Body of pancreas (tissue), 4 donors: ENCODE results near the gene PSAPL1. TPM values are rescaled to one million over a fixed set of nuclear protein-coding genes. Genes with fewer than 3 reads are reported as not detected.

Source experiments
- ATAC-seq: fragments of 150-250 bp; one replicate; pipeline ENCODE4 v1.9.1; 2016
- DNase-seq, 4 donors: peaks; one replicate each; pipeline ENCODE4 v3.0.0-alpha.2; 2019
- H3K27ac ChIP-seq, 4 donors: fragments of 200-600 bp; sonication (generic); 1 replicate in 3 of 4; 2 replicates in 1 of 4; pipeline versions ENCODE4 v1.5.1 to v1.6.1; 2016 to 2019; ENCODE audit warnings: mild to moderate bottlenecking in 1 of 4, mixed read lengths in 1 of 4, moderate library complexity in 1 of 4
- H3K27me3 ChIP-seq, 2 donors: fragments of 200-600 bp; sonication (generic); one replicate each; pipeline ENCODE4 v1.6.0; 2016; ENCODE audit warnings: mild to moderate bottlenecking in 1 of 2
- H3K36me3 ChIP-seq, 2 donors: fragments of 200-600 bp; sonication (generic); replicated peaks in 1 of 2; 2 replicates each; pipeline ENCODE4 v1.5.1; 2016; ENCODE audit warnings: low read depth in 2 of 2; ENCODE audit not compliant: insufficient read depth in 1 of 2
- H3K4me1 ChIP-seq: fragments of 200-600 bp; sonication (generic); one replicate; pipeline ENCODE4 v1.6.0; 2016
- H3K4me3 ChIP-seq, 2 donors: fragments of 200-600 bp; sonication (generic); 1 replicate in 1 of 2; 2 replicates in 1 of 2; pipeline ENCODE4 v1.5.1; 2016 to 2019
- H3K9me3 ChIP-seq, 3 donors: fragments of 200-600 bp; sonication (generic); 1 replicate in 2 of 3; 2 replicates in 1 of 3; pipeline ENCODE4 v1.5.1; 2016
- POLR2A ChIP-seq, 3 donors: fragments of 450-650 bp; IDR thresholded peaks; one replicate each; pipeline ENCODE4 v1.6.1; 2016; ENCODE audit warnings: antibody characterized with exemption in 3 of 3, mild to moderate bottlenecking in 2 of 3
- WGBS, 2 donors: methylation state at CpG; one replicate each; pipeline ENCODE4 v1.1.5; 2017; 5-methylcytosine and 5-hydroxymethylcytosine counted together
- intact Hi-C: fragments of 100-400 bp; cut with DNase I; formaldehyde crosslinking; loops from one replicate; pipeline ENCODE4 v1.15.1; 2023
- total RNA-seq, 2 donors: library from RNA; depleted of rRNA; stranded (reverse); fragments of >200 nt; gene quantifications; one replicate each; pipeline ENCODE4 v1.1.0, GENCODE V29; 2016
- TF ChIP-seq, protein P1 (sequence below), 7 experiments: fragments of 450-650 bp in 4 of 7; fragments of 200-600 bp in 3 of 7; sonication (generic) in 3 of 7; IDR thresholded peaks; one replicate each; pipeline ENCODE4 v1.5.1; 2016 to 2019; ENCODE audit warnings: antibody characterized with exemption in 7 of 7

Gene PSAPL1
- total RNA-seq, 2 donors from 2014 or later = 0.52 TPM; not detected in 1

DNA sequence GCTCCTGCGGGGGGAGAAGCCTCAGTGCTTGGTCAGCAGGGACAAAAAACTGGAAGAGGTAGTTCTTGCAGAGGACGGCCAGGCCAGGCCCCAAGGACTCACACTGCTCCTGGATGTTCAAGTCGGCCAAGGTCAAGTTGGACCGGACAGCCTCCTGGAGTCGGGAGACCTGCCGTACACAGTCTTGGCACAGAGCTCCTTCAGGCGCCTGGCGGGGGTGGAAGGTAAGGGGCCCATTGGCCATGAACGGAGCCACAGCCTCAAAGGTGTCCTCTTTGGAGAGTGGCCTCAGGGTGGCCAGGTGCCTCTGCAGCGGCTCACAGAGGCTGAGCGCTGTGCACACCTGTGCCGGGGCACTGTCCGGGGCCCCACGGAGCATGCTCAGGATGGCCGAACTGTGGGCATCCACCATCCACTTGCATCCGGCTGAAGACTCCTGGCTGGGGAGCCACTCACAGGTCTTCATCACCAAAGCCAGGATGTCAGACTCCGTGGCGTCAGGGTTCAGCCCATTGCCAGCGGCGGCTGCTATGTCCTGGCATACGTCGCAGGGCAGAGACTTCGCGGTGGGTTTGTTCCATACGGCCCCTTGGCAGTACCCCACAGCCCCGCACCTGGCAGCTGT lies 477 bp downstream of the PSAPL1 start:
- H3K4me1 ChIP-seq = no peaks in the 10 kb centered on the region

DNA sequence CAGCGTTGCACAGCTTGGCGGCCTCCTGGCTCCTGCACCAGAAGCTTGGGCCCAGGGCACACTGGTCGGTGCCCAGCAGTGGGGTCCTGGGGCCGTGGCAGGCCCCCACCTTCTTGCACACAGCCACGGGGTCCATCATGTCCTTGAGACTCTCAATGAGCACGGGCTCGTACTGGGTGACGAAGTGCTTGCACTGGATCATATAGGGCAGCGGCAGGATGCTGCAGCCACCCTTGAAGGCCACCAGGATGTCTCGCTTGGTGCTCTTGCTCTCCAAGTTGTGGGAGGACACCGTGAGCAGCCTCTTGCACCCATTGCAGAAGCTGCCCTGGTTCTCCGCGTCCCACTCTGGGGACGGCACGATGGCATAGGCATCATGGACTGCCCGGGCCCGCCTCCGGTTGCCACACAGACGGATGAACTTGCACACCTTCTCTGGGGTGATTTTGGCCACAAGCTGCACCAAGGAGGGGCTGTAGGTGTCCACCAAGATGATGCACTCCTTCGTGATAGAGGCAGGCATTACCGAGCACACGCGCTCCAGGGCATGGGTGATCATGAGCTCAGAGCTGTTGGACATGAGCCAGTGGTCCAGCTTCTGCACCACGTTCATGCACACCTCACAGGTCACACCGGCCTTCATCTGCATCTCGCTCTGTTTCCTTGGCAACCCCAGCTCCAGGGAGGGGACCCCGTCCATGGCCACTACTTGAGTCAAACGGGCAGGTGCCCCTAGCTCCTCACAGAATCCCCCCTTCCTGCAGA lies 1.2 kb downstream of the PSAPL1 start:
- DNase-seq (no peak), ATAC-seq (no peak)
- Histone ChIP-seq H3K27ac (no peak overlapping the region), H3K9me3 (no peaks in the 10 kb centered on the region), H3K4me1 (no peaks in the 10 kb centered on the region), H3K27me3 (no peaks in the 10 kb centered on the region), H3K36me3 (no peaks in the 10 kb centered on the region), H3K4me3 (no peak overlapping the region)
- intact Hi-C loops = no loop called here
- TF ChIP-seq, protein P1, sequence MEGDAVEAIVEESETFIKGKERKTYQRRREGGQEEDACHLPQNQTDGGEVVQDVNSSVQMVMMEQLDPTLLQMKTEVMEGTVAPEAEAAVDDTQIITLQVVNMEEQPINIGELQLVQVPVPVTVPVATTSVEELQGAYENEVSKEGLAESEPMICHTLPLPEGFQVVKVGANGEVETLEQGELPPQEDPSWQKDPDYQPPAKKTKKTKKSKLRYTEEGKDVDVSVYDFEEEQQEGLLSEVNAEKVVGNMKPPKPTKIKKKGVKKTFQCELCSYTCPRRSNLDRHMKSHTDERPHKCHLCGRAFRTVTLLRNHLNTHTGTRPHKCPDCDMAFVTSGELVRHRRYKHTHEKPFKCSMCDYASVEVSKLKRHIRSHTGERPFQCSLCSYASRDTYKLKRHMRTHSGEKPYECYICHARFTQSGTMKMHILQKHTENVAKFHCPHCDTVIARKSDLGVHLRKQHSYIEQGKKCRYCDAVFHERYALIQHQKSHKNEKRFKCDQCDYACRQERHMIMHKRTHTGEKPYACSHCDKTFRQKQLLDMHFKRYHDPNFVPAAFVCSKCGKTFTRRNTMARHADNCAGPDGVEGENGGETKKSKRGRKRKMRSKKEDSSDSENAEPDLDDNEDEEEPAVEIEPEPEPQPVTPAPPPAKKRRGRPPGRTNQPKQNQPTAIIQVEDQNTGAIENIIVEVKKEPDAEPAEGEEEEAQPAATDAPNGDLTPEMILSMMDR (IDR thresholded peaks at IDR 0.05) = no peak
- TF ChIP-seq POLR2A (IDR thresholded peaks at IDR 0.05) = no peak
- 66 to 68% methylated on average over 4 to 24 of the region's 28 CpGs for WGBS, 2 donors

More for the DNA sequence above, 477 bp downstream of the PSAPL1 start:
- H3K27me3 ChIP-seq = no peaks in the 10 kb centered on the region
- DNase-seq = no peak
- H3K27ac ChIP-seq = no peak overlapping the region
- H3K9me3 ChIP-seq = no peaks in the 10 kb centered on the region
- ATAC-seq = no peak
- intact Hi-C loops = no loop called here
- no peaks in the 10 kb centered on the region for H3K36me3 ChIP-seq
- 67 to 74% methylated on average over 3 to 24 of the region's 26 CpGs for WGBS, 2 donors
- no peak overlapping the region for H3K4me3 ChIP-seq
- TF ChIP-seq, protein P1 (IDR thresholded peaks at IDR 0.05) = no peak
- TF ChIP-seq POLR2A (IDR thresholded peaks at IDR 0.05) = no peak

DNA sequence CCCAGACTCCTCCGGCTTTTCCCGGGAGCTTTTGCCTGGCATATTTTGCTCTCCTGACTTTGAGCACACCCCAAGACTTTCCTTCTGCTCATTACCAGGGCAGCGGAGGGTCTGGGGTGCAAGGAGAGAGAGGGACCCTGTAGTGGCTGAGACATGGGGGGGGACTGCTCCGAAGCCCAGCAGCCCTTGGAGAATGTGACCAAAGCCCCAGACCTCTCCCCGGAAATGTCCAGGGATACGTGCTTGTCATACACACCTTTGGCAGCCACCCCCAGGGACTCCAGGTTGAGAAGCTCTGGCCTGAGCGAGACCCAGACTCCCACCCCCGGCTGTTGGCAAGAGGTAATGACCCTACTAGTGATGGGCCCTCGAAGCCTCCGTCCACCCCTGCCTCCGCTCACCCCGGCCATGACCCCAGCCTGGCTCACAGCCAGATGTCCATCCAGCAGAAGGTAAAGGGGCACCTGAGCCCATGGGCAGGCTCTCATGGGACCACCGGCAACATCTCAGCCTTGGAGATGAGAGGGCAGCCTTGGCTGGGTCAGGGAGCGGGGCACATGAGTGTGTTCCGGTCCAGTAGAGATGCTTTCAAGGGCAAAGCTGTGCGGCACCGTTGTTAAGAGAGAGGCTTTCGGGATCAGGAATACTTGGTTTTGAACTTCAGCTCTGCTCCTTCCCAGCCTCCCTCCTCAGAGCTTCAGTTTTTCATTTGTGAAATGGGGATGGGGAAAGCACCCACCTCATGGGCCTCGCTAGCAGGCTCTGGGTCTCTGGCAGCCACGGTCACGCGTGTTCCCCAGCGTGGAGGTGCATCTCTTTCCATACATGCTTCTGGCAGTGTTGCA lies 2.0 kb downstream of the PSAPL1 start:
- no peak for ATAC-seq
- Histone ChIP-seq H3K4me3 (no peak overlapping the region), H3K27ac (no peak overlapping the region), H3K36me3 (no peaks in the 10 kb centered on the region), H3K4me1 (no peaks in the 10 kb centered on the region), H3K27me3 (no peaks in the 10 kb centered on the region), H3K9me3 (no peaks in the 10 kb centered on the region)
- no peak for TF ChIP-seq POLR2A (IDR thresholded peaks at IDR 0.05)
- TF ChIP-seq, protein P1 (IDR thresholded peaks at IDR 0.05) = no peak
- WGBS, 2 donors = 66 to 84% methylated on average over 8 to 23 of the region's 23 CpGs
- no peak for DNase-seq
- intact Hi-C loops = no loop called here

DNA sequence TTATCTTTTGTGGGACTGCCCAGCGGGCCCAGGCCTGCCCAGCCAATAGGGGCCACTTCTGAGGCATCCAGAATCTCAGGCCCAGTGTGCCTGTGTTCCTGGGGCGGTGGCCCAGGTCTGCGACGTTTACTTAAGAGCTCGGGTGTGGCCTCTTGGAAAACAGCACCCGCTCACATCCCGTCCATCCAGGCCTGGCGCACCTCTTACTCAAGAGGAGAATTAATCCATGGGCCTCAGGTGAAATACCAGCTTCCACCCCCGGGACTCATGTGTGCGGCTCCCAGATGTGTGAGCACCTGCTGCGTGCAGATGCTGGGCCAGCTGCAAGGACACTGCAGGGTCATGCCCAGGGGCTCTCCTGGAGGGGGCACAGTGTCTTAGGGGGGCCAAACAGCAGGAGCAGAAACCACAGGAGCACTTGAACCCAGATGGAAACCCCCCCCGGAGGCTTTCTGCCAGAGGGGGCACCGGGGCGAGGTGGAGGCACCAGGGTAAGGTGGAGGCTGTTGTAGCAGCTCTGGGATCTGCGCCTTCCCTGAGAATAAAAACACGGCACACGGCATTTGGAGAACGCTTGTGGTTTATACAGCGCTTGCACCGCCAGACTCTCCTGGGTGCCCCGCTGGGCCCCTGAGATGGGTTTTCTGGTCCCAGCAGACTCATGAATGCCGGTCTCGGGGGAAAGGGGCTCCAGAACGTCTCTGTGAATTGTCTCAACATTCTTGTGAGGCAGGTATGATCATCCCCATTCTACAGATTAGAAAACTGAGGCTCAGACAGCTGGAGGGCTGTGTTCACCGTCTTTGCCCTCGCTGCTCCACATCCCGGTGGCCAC lies 2.8 kb downstream of the PSAPL1 start:
- no peak overlapping the region for H3K27ac ChIP-seq
- no peaks in the 10 kb centered on the region for H3K36me3 ChIP-seq
- intact Hi-C loops = no loop called here
- H3K4me3 ChIP-seq = no peak overlapping the region
- DNase-seq (no peak), ATAC-seq (no peak)
- no peaks in the 10 kb centered on the region for H3K4me1 ChIP-seq
- TF ChIP-seq, protein P1 (IDR thresholded peaks at IDR 0.05) = no peak
- no peak for TF ChIP-seq POLR2A (IDR thresholded peaks at IDR 0.05)
- no peaks in the 10 kb centered on the region for H3K27me3 ChIP-seq
- 75 to 82% methylated on average over 17 to 25 of the region's 27 CpGs for WGBS, 2 donors
- no peaks in the 10 kb centered on the region for H3K9me3 ChIP-seq
